Heart left ventricle (tissue), 16 donors: Measurements from ENCODE around the gene RNF103. TPM values are rescaled to one million over a fixed set of nuclear protein-coding genes. Genes with fewer than 3 reads are reported as not detected.

ENCODE experiments used
- ATAC-seq, 4 donors: fragments of 200-7000 bp; cut with Tn5 transposase; one replicate each; pipeline ENCODE4 v1.9.1; 2020 to 2022; ENCODE audit warnings: moderate library complexity in 4 of 4, mild to moderate bottlenecking in 3 of 4, moderate number of reproducible peaks in 1 of 4
- DNase-seq, 5 donors: peaks; one replicate each; pipeline ENCODE4 v3.0.0-alpha.2; 2020
- H3K27ac ChIP-seq, 12 donors: fragments of 200-600 bp; sonication (generic) in 4 of 12; one replicate each; pipeline versions ENCODE4 v1.5.0 to v1.8.0; 2016 to 2022; ENCODE audit warnings: mild to moderate bottlenecking in 2 of 12
- H3K27me3 ChIP-seq, 9 donors: fragments of 200-600 bp; sonication (generic) in 2 of 9; one replicate each; pipeline versions ENCODE4 v1.5.1 to v1.8.0; 2016 to 2022; ENCODE audit warnings: mild to moderate bottlenecking in 3 of 9
- H3K36me3 ChIP-seq, 9 donors: fragments of 200-600 bp; sonication (generic) in 2 of 9; one replicate each; pipeline versions ENCODE4 v1.5.0 to v1.8.0; 2018 to 2022; ENCODE audit warnings: mild to moderate bottlenecking in 2 of 9
- H3K4me1 ChIP-seq, 12 donors: fragments of 200-600 bp; sonication (generic) in 4 of 12; one replicate each; pipeline versions ENCODE4 v1.5.0 to v1.8.0; 2016 to 2022; ENCODE audit warnings: mild to moderate bottlenecking in 3 of 12
- H3K4me3 ChIP-seq, 12 donors: fragments of 200-600 bp; sonication (generic) in 4 of 12; one replicate each; pipeline versions ENCODE4 v1.5.0 to v1.8.0; 2017 to 2022; ENCODE audit warnings: mild to moderate bottlenecking in 9 of 12, moderate library complexity in 4 of 12
- H3K9me3 ChIP-seq, 12 donors: fragments of 200-600 bp; sonication (generic) in 4 of 12; one replicate each; pipeline versions ENCODE4 v1.5.0 to v1.8.0; 2016 to 2022; ENCODE audit warnings: mild to moderate bottlenecking in 1 of 12
- CTCF ChIP-seq, 12 donors: fragments of 200-600 bp; sonication (generic) in 4 of 12; IDR thresholded peaks; one replicate each; pipeline versions ENCODE4 v1.5.0 to v1.8.0; 2018 to 2022; ENCODE audit warnings: antibody characterized with exemption in 12 of 12, mild to moderate bottlenecking in 5 of 12
- POLR2A ChIP-seq, 2 donors: fragments of 450-650 bp; IDR thresholded peaks; one replicate each; pipeline ENCODE4 v1.6.1; 2017; ENCODE audit warnings: antibody characterized with exemption in 2 of 2, mild to moderate bottlenecking in 2 of 2, moderate library complexity in 2 of 2
- WGBS, 4 donors: extraction: QIAGEN DNeasy Blood & Tissue Kit in 2 of 4; methylation state at CpG; one replicate each; pipeline versions ENCODE4 v1.1.5 to v1.1.7; 2013 to 2018; 5-methylcytosine and 5-hydroxymethylcytosine counted together
- intact Hi-C, 10 donors: fragments of 100-400 bp; cut with DNase I; formaldehyde crosslinking; loops; one replicate each; pipeline versions ENCODE4 v1.11.1 to v1.14.2; 2022
- polyA plus RNA-seq, 2 donors: library from polyadenylated mRNA; stranded (reverse); fragments of 200-250 nt; gene quantifications; one replicate each; pipeline ENCODE4 v1.2.3, GENCODE V29; 2013
- total RNA-seq, 9 donors: library from RNA; depleted of rRNA in 2 of 9; stranded (reverse); fragments of >200 nt in 2 of 9; fragmentation: NEBNext Ultra II Directional in 3 of 9; extraction: Animal tissue kit (Norgen Biotek cat#: 25700) in 3 of 9; gene quantifications; one replicate each; pipeline versions ENCODE4 v1.1.0 to v1.2.4, GENCODE V29; 2016 to 2023
- donor health status: ischemic (EF 13 %, LVEDD 7.1; RV severe dilation, severe dysfunction).
- donor health status: healthy with polysubstance abuse.
- donor health status: DM: no; HTN: yes; CAD: no.
- donor health status: DM: no; HTN: no; CAD: no.
- donor health status: ischemic (EF 25% LVEDD 6.9; RV normal size, moderate dysfunction).
- donor health status: ischemic (EF 25% LVEDD 5.7; RV mildly dilated, moderate dysfunction).
- donor health status: healthy.
- donor health status: DM: yes; HTN: yes; CAD: no.
- donor health status: ischemic (EF 35%, LVEDD 5.7; RV mildly dilated, moderate dysfunction).
- donor health status: nonischemic (EF 11% LVEDD 7.7; RV severe dilation, severe dysfunction).
- donor health status: DM: yes; HTN: yes; CAD: no.
- donor health status: PGD.
- donor health status: ischemic (EF 29% LVEDD 5.4; RV normal size, mild dysfunction).
- donor health status: nonischemic (EF 23%, LVEDD 6.1; RV moderate dilation, normal function).

The RNF103 gene
- total and polyA plus RNA-seq, 11 donors = 28.8 to 75.4 (median 50.9) TPM

GRCh38 chr2:86566158-86566820 is 57.4 kb downstream of the RNF103 start:
- ATAC-seq = no peak
- TF ChIP-seq CTCF (IDR thresholded peaks at IDR 0.05) (no peak), POLR2A (IDR thresholded peaks at IDR 0.05) (no peak)
- Histone ChIP-seq H3K27me3 (no peaks in the 10 kb centered on the region), H3K4me3 (no peak overlapping the region), H3K9me3 (no peaks in the 10 kb centered on the region), H3K27ac (peak overlapping the region in 2 of 12 donors; percentile 16 to 17), H3K36me3 (no peaks in the 10 kb centered on the region), H3K4me1 (peaks cover 0 to 23% (median 16%) of the 10 kb centered on the region in 12 donors)
- intact Hi-C loops = loop anchor here in 3 of 10 donors (10.0 kb wide), 3 partner anchors 59 to 121 kb away; partner anchors contain the start of genes KDM3A (in 1 of the 3) and RNF103 (in 1 of the 3)
- 29 to 58% (median 37%) methylated on average over 6 of the region's 6 CpGs for WGBS, 4 donors
- DNase-seq = no peak

DNA sequence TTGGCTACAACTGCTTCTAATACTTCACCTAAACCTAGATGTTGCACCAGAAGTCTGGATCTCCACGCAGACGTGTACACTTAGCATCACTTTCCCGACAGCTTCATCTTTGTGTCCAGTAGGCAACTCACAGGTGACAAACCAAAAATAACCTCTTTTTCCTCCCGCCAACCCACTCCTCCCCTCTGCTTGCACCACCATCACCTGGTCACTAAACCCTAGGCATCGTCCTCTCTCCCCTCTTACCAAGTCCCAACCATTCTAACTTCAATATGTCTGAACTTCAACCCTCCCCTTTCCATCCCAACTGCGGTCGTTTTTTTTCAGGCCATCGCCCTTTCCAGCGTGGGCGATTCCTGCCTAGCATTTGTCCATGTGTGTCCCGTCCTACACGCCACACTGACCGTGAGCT is 60.0 kb downstream of the RNF103 start:
- Histone ChIP-seq H3K9me3 (no peaks in the 10 kb centered on the region), H3K27ac (peak overlapping the region in 11 of 12 donors; percentile 98 to 100 (median 99)), H3K4me3 (peak overlapping the region in 11 of 12 donors; percentile 71 to 97 (median 81)), H3K36me3 (peaks cover 0 to 6% (median 0%) of the 10 kb centered on the region in 9 donors), H3K27me3 (no peaks in the 10 kb centered on the region), H3K4me1 (peaks cover 0 to 44% (median 27%) of the 10 kb centered on the region in 12 donors)
- no peak for ATAC-seq
- DNase-seq = no peak
- 69 to 79% (median 73%) methylated on average over 13 of the region's 13 CpGs for WGBS, 4 donors
- intact Hi-C loops = loop anchor here in 8 of 10 donors (2.0 to 10.0 kb wide), 11 partner anchors 34 to 341 kb away; partner anchors contain the start of genes RNF103 (in 5 of the 8) and KDM3A (in 3 of the 8)
- TF ChIP-seq POLR2A (IDR thresholded peaks at IDR 0.05) = no peak

GRCh38 chr2:86562922-86563649 is 60.6 kb downstream of the RNF103 start, which contains the start of gene CHMP3:
TSS of gene CHMP3 (minus strand) at chr2:86563443. CDS start at chr2:86563348, 95 bp downstream.
- TF ChIP-seq POLR2A (IDR thresholded peaks at IDR 0.05) = peak in 1 of 2 donors; percentile 58
- no peak for TF ChIP-seq CTCF (IDR thresholded peaks at IDR 0.05)
- intact Hi-C loops = loop anchor here in 8 of 10 donors (2.0 to 10.0 kb wide), 11 partner anchors 34 to 341 kb away; partner anchors contain the start of genes RNF103 (in 5 of the 8) and KDM3A (in 3 of the 8)
- peak; percentile 96 to 99 (median 98) for DNase-seq
- 0 to 2% (median 0%) methylated on average over 24 to 57 of the region's 57 CpGs for WGBS, 4 donors
- Histone ChIP-seq H3K4me1 (peaks cover 0 to 50% (median 29%) of the 10 kb centered on the region in 12 donors), H3K9me3 (no peaks in the 10 kb centered on the region), H3K27ac (peak within 1 kb of the TSS; percentile 98 to 100 (median 99)), H3K27me3 (no peaks in the 10 kb centered on the region), H3K4me3 (peak within 1 kb of the TSS; percentile 67 to 97 (median 80)), H3K36me3 (peaks cover 0 to 6% (median 0%) of the 10 kb centered on the region in 9 donors)
- peak; percentile 97 to 99 (median 98) for ATAC-seq

DNA sequence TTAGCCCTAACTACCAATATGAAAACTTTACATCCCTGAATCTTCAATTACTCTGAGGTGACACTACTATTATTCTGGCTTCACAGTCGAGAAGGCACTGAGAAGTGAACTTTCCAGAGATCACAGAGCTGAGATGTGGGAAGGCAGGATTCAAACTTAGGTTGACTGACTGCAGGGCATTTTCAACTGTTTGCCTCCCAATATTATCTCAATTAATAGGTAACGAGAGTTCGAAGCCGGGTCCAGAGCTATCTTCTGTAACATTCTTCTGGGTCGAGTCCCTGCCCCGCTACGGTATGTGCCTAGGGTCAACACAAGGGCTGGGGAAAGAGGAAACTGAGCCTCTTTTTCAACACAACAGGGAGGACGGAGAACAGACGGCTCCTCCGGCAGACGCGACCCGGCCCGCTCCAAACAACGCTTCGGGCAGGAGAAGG is 61.2 kb downstream of the RNF103 start:
- ATAC-seq (no peak), DNase-seq (no peak)
- H3K4me3 ChIP-seq = peak overlapping the region; percentile 67 to 97 (median 80)
- H3K27ac ChIP-seq = peak overlapping the region; percentile 98 to 100 (median 99)
- no peaks in the 10 kb centered on the region for H3K9me3 ChIP-seq
- peaks cover 0 to 6% (median 0%) of the 10 kb centered on the region in 9 donors for H3K36me3 ChIP-seq
- no peaks in the 10 kb centered on the region for H3K27me3 ChIP-seq
- 0 to 1% (median 0%) methylated on average over 14 to 16 of the region's 16 CpGs for WGBS, 4 donors
- H3K4me1 ChIP-seq = peaks cover 0 to 53% (median 29%) of the 10 kb centered on the region in 12 donors
- intact Hi-C loops = loop anchor here in 8 of 10 donors (2.0 to 10.0 kb wide), 11 partner anchors 35 to 340 kb away; partner anchors contain the start of genes RNF103 (in 5 of the 8) and KDM3A (in 3 of the 8)
- TF ChIP-seq CTCF (IDR thresholded peaks at IDR 0.05) (no peak), POLR2A (IDR thresholded peaks at IDR 0.05) (no peak)
